ENCODE measurements around the gene IGFBP1. TPM values are rescaled to one million over a fixed set of nuclear protein-coding genes. Genes with fewer than 3 reads are reported as not detected.

Gene IGFBP1
- total and polyA plus RNA-seq, 2 experiments from 2014 or later, result not detected

- peaks cover 45% of the 10 kb centered on the region for H3K27me3 ChIP-seq (ENCODE audit: insufficient read depth)
- Mint-ChIP-seq H3K4me3 (peak overlapping the region; percentile 76), H3K36me3 (ENCODE audit: low read depth) (no peaks in the 10 kb centered on the region; the same call in 2 of the 3 replicates)
Observed at GRCh38 chr7:45923818-45924217, 35.5 kb downstream of the IGFBP1 start.

GRCh38 chr7:45924283-45924682 lies 36.0 kb downstream of the IGFBP1 start:
- Histone ChIP-seq H3K9me2 (ENCODE audit: insufficient read depth) (peaks cover 13% of the 10 kb centered on the region; the same call in 1 of the 2 replicates), H3K79me2 (replicated peaks; ENCODE audit: insufficient read depth) (no peaks in the 10 kb centered on the region), H4K20me1 (replicated peaks; ENCODE audit: insufficient read depth) (no peaks in the 10 kb centered on the region), H3K4me1 (ENCODE audit: insufficient read depth) (peaks cover 35% of the 10 kb centered on the region), H3K4me2 (peak overlapping the region; percentile 84), H2AFZ (peak overlapping the region; percentile 60), H3K4me3 (0 out of 2 replicates have a peak overlapping the region, but pooled peaks have one; percentile 77), H3K36me3 (ENCODE audit: insufficient read depth) (no peaks in the 10 kb centered on the region), H3F3A (replicated peaks; ENCODE audit: low read depth) (peaks cover 6% of the 10 kb centered on the region; the same call in 1 of the 2 replicates), H3K27me3 (ENCODE audit: insufficient read depth) (peaks cover 40% of the 10 kb centered on the region), H3K27ac (ENCODE audit: low read depth) (no peak overlapping the region)
- peaks cover 4% of the 10 kb centered on the region; the same call in 1 of the 3 replicates for H3K9me3 Mint-ChIP-seq
- DNase-seq (ENCODE audit: low spot score) (no peak), ATAC-seq (no peak)
- no peak for TF ChIP-seq ZNF331 (CRISPR knock-in tag; IDR thresholded peaks at IDR 0.05; ENCODE audit: low read depth)
- no peak for TF ChIP-seq ZNF114 (CRISPR knock-in tag; IDR thresholded peaks at IDR 0.05)
- TF ChIP-seq CREB1 (CRISPR knock-in tag; IDR thresholded peaks at IDR 0.05; ENCODE audit: low read depth), result no peak
- TF ChIP-seq EZH2phosphoT487 (IDR thresholded peaks at IDR 0.05; ENCODE audit: unreplicated experiment), result no peak
- TF ChIP-seq EZH2 (IDR thresholded peaks at IDR 0.05; ENCODE audit: low read depth, unreplicated experiment), result no peak
- no peak for TF ChIP-seq NANOG (IDR thresholded peaks at IDR 0.05; ENCODE audit: borderline replicate concordance)
- H3K27me3 Mint-ChIP-seq (ENCODE audit: insufficient read depth, low read depth, poor library complexity), result peaks cover 36% of the 10 kb centered on the region
- 0 out of 2 replicates have a peak overlapping the region, but pooled peaks have one; percentile 46 for H3K27ac Mint-ChIP-seq
- peaks cover 36% of the 10 kb centered on the region for H3K4me1 Mint-ChIP-seq
- no peaks in the 10 kb centered on the region; the same call in 2 of the 3 replicates for H3K36me3 Mint-ChIP-seq (ENCODE audit: low read depth)
- no peak overlapping the region for H3K4me3 Mint-ChIP-seq

More at GRCh38 chr7:45923818-45924217, 35.5 kb downstream of the IGFBP1 start:
- Histone ChIP-seq H3K4me2 (peak overlapping the region; percentile 84), H3K4me1 (ENCODE audit: insufficient read depth) (peaks cover 40% of the 10 kb centered on the region), H3K79me2 (replicated peaks; ENCODE audit: insufficient read depth) (no peaks in the 10 kb centered on the region), H4K20me1 (replicated peaks; ENCODE audit: insufficient read depth) (no peaks in the 10 kb centered on the region), H3F3A (replicated peaks; ENCODE audit: low read depth) (peaks cover 6% of the 10 kb centered on the region; the same call in 1 of the 2 replicates), H3K4me3 (peak overlapping the region; percentile 77), H3K9me2 (ENCODE audit: insufficient read depth) (peaks cover 12% of the 10 kb centered on the region; the same call in 1 of the 2 replicates), H3K27ac (ENCODE audit: low read depth) (no peak overlapping the region), H3K36me3 (ENCODE audit: insufficient read depth) (no peaks in the 10 kb centered on the region), H2AFZ (peak overlapping the region; percentile 60)
- peak overlapping the region; percentile 46; the same call in 1 of the 2 replicates for H3K27ac Mint-ChIP-seq
- DNase-seq (ENCODE audit: low spot score) (no peak), ATAC-seq (peak; percentile 2; the same call in 2 of the 3 replicates)
- H3K4me1 Mint-ChIP-seq, result peaks cover 38% of the 10 kb centered on the region
- peaks cover 4% of the 10 kb centered on the region; the same call in 1 of the 3 replicates for H3K9me3 Mint-ChIP-seq
- TF ChIP-seq ZNF114 (CRISPR knock-in tag; IDR thresholded peaks at IDR 0.05) (no peak), NANOG (IDR thresholded peaks at IDR 0.05; ENCODE audit: borderline replicate concordance) (peak; percentile 64)
- H3K27me3 Mint-ChIP-seq (ENCODE audit: insufficient read depth, low read depth, poor library complexity), result peaks cover 41% of the 10 kb centered on the region

- H3F3A ChIP-seq (replicated peaks; ENCODE audit: low read depth), result no peaks in the 10 kb centered on the region; the same call in 1 of the 2 replicates
- DNase-seq (ENCODE audit: low spot score), result no peak
- peaks cover 10% of the 10 kb centered on the region for H3K27me3 Mint-ChIP-seq (ENCODE audit: insufficient read depth, low read depth, poor library complexity)
- no peak overlapping the region for H3K4me3 Mint-ChIP-seq
- H3K4me1 ChIP-seq (ENCODE audit: insufficient read depth), result peaks cover 22% of the 10 kb centered on the region
- no peak for ATAC-seq
- H3K27ac Mint-ChIP-seq, result no peak overlapping the region
- H3K9me3 Mint-ChIP-seq, result peaks cover 4% of the 10 kb centered on the region; the same call in 1 of the 3 replicates
- H3K9me2 ChIP-seq (ENCODE audit: insufficient read depth), result peaks cover 13% of the 10 kb centered on the region; the same call in 1 of the 2 replicates
- no peaks in the 10 kb centered on the region for H3K79me2 ChIP-seq (replicated peaks; ENCODE audit: insufficient read depth)
- H3K27me3 ChIP-seq (ENCODE audit: insufficient read depth), result peaks cover 9% of the 10 kb centered on the region
- H3K36me3 Mint-ChIP-seq (ENCODE audit: low read depth), result no peaks in the 10 kb centered on the region; the same call in 2 of the 3 replicates
- peaks cover 20% of the 10 kb centered on the region for H3K4me1 Mint-ChIP-seq
- H4K20me1 ChIP-seq (replicated peaks; ENCODE audit: insufficient read depth), result no peaks in the 10 kb centered on the region
- no peak overlapping the region for H3K4me3 ChIP-seq
- no peak overlapping the region for H2AFZ ChIP-seq
- no peak overlapping the region for H3K27ac ChIP-seq (ENCODE audit: low read depth)
- H3K36me3 ChIP-seq (ENCODE audit: insufficient read depth), result no peaks in the 10 kb centered on the region
- no peak overlapping the region for H3K4me2 ChIP-seq
- no peak for TF ChIP-seq EZH2 (IDR thresholded peaks at IDR 0.05; ENCODE audit: low read depth, unreplicated experiment)
- TF ChIP-seq REST (IDR thresholded peaks at IDR 0.05; ENCODE audit: unreplicated experiment), result no peak
- TF ChIP-seq CREB1 (CRISPR knock-in tag; IDR thresholded peaks at IDR 0.05; ENCODE audit: low read depth), result no peak
- no peak for TF ChIP-seq ETS1 (IDR thresholded peaks at IDR 0.05)
- TF ChIP-seq EZH2phosphoT487 (IDR thresholded peaks at IDR 0.05; ENCODE audit: unreplicated experiment), result no peak
- no peak for TF ChIP-seq STAT1 (IDR thresholded peaks at IDR 0.05; ENCODE audit: unreplicated experiment)
- no peak for TF ChIP-seq POLR2AphosphoS5 (IDR thresholded peaks at IDR 0.05; ENCODE audit: low read depth)
- TF ChIP-seq ZNF331 (CRISPR knock-in tag; IDR thresholded peaks at IDR 0.05; ENCODE audit: low read depth), result no peak
- TF ChIP-seq JUNB (IDR thresholded peaks at IDR 0.05; ENCODE audit: unreplicated experiment), result no peak
Observed at GRCh38 chr7:45927721-45928120, 39.4 kb downstream of the IGFBP1 start.
